IMR-90 (cell line): ENCODE data around the gene PLIN5.

ENCODE experiments used
- BHLHE40 ChIP-seq: fragments of 150-350 bp; IDR thresholded peaks from 2 replicates; pipeline ENCODE4 v1.6.1; 2016; ENCODE audit warnings: mild to moderate bottlenecking, low read depth, low read length
- CTCF ChIP-seq: conservative IDR thresholded peaks from 2 replicates; pipeline ENCODE4 v1.5.1; 2012; ENCODE audit warnings: mild to moderate bottlenecking, low read depth, low read length, improper control_type of control experiment
- FOS ChIP-seq: fragments of 150-350 bp; IDR thresholded peaks from 2 replicates; pipeline ENCODE4 v1.6.1; 2016; ENCODE audit warnings: low read depth, low read length
- POLR2A ChIP-seq: IDR thresholded peaks from 2 replicates; pipeline ENCODE4 v1.6.1; 2012; ENCODE audit warnings: mild to moderate bottlenecking, low read depth, low read length
- RAD21 ChIP-seq: IDR thresholded peaks from 2 replicates; pipeline ENCODE4 v1.6.1; 2012; ENCODE audit warnings: low read length, improper control_type of control experiment
- SMC3 ChIP-seq: fragments of 150-350 bp; IDR thresholded peaks from 2 replicates; pipeline ENCODE4 v1.6.1; 2016; ENCODE audit warnings: low read depth, mild to moderate bottlenecking, antibody characterized with exemption, low read length, moderate library complexity

GRCh38 chr19:4504297-4504701 is 30.7 kb downstream of the PLIN5 start:
- no peak for TF ChIP-seq BHLHE40
- TF ChIP-seq CTCF: no peak
- no peak for TF ChIP-seq SMC3
- TF ChIP-seq POLR2A: no peak
- TF ChIP-seq FOS: no peak
- no peak for TF ChIP-seq RAD21
